Astrocyte (in vitro differentiated cells and primary cell): ENCODE results near the gene DDR1. TPM values are rescaled to one million over a fixed set of nuclear protein-coding genes. Genes with fewer than 3 reads are reported as not detected.

ENCODE experiments used
- DNase-seq: peaks from one replicate; pipeline ENCODE4 v3.0.0-alpha.2; 2010; ENCODE audit warnings: low read depth
- FAIRE-seq: peaks from 2 replicates; lab custom pipeline; 2011; peaks lifted over from hg19 to GRCh38; lab: Jason Lieb, UNC
- H2AFZ ChIP-seq: 2 replicates; pipeline ENCODE4 v1.6.0; 2012; ENCODE audit warnings: low read depth, low read length, inconsistent platforms
- H3K27ac ChIP-seq: 2 replicates; pipeline ENCODE4 v1.5.1; 2011; ENCODE audit warnings: low read depth, low read length, inconsistent platforms
- H3K27me3 ChIP-seq: 2 replicates; pipeline ENCODE4 v1.6.0; 2011; ENCODE audit warnings: low read length, inconsistent platforms; ENCODE audit not compliant: insufficient read depth
- H3K36me3 ChIP-seq: 2 replicates; pipeline ENCODE4 v1.5.1; 2011; ENCODE audit warnings: low read length, inconsistent platforms; ENCODE audit not compliant: insufficient read depth
- H3K4me1 ChIP-seq: 2 replicates; pipeline ENCODE4 v1.5.1; 2011; ENCODE audit warnings: low read length, inconsistent platforms; ENCODE audit not compliant: insufficient read depth
- H3K4me2 ChIP-seq: 2 replicates; pipeline ENCODE4 v1.6.0; 2012; ENCODE audit warnings: low read length, inconsistent platforms
- H3K4me3 ChIP-seq: 2 replicates; pipeline ENCODE4 v1.5.1; 2011; ENCODE audit warnings: low read depth, mild to moderate bottlenecking, low read length, inconsistent platforms; ENCODE audit not compliant: insufficient read depth
- H3K79me2 ChIP-seq: 2 replicates; pipeline ENCODE4 v1.6.0; 2012; ENCODE audit warnings: mild to moderate bottlenecking, low read length, inconsistent platforms; ENCODE audit not compliant: insufficient read depth
- H3K9ac ChIP-seq: 2 replicates; pipeline ENCODE4 v1.6.0; 2012; ENCODE audit warnings: mild to moderate bottlenecking, low read length, inconsistent platforms
- H3K9me3 ChIP-seq: 2 replicates; pipeline ENCODE4 v1.5.1; 2012; ENCODE audit warnings: low read depth, mild to moderate bottlenecking, low read length, inconsistent platforms; ENCODE audit not compliant: insufficient read depth
- H4K20me1 ChIP-seq: 2 replicates; pipeline ENCODE4 v1.6.0; 2012; ENCODE audit warnings: low read length, inconsistent platforms; ENCODE audit not compliant: insufficient read depth
- H3K27ac Mint-ChIP-seq: one replicate; pipeline ENCODE4 v1.8.0; 2021; ENCODE audit warnings: mild to moderate bottlenecking, mixed read lengths; ENCODE audit not compliant: unreplicated experiment
- H3K27me3 Mint-ChIP-seq: one replicate; pipeline ENCODE4 v1.8.0; 2021; ENCODE audit warnings: low read depth, mixed read lengths; ENCODE audit not compliant: unreplicated experiment
- H3K36me3 Mint-ChIP-seq: one replicate; pipeline ENCODE4 v1.8.0; 2021; ENCODE audit warnings: low read depth, mixed read lengths; ENCODE audit not compliant: unreplicated experiment
- H3K4me1 Mint-ChIP-seq: one replicate; pipeline ENCODE4 v1.8.0; 2021; ENCODE audit warnings: low read depth, mixed read lengths; ENCODE audit not compliant: unreplicated experiment
- H3K4me3 Mint-ChIP-seq: one replicate; pipeline ENCODE4 v1.8.0; 2021; ENCODE audit warnings: mild to moderate bottlenecking, moderate library complexity, mixed read lengths; ENCODE audit not compliant: unreplicated experiment
- H3K9me3 Mint-ChIP-seq: one replicate; pipeline ENCODE4 v1.8.0; 2021; ENCODE audit warnings: mild to moderate bottlenecking, mixed read lengths; ENCODE audit not compliant: unreplicated experiment
- EZH2 ChIP-seq: IDR thresholded peaks from 2 replicates; pipeline ENCODE4 v1.6.1; 2012; ENCODE audit warnings: mild to moderate bottlenecking, low read length, inconsistent platforms; ENCODE audit not compliant: insufficient read depth
- total RNA-seq: library from RNA; stranded (reverse); gene quantifications from 2 replicates; pipeline ENCODE4 v1.2.1, GENCODE V29; 2021
- TF ChIP-seq, protein P1 (sequence below): IDR thresholded peaks from 2 replicates; pipeline ENCODE4 v1.5.1; 2011; ENCODE audit warnings: low read depth, mild to moderate bottlenecking, inconsistent platforms, low read length, moderate library complexity; ENCODE audit not compliant: insufficient read depth

DDR1 gene
- total RNA-seq, 1 donor from 2014 or later: 144 TPM

DNA sequence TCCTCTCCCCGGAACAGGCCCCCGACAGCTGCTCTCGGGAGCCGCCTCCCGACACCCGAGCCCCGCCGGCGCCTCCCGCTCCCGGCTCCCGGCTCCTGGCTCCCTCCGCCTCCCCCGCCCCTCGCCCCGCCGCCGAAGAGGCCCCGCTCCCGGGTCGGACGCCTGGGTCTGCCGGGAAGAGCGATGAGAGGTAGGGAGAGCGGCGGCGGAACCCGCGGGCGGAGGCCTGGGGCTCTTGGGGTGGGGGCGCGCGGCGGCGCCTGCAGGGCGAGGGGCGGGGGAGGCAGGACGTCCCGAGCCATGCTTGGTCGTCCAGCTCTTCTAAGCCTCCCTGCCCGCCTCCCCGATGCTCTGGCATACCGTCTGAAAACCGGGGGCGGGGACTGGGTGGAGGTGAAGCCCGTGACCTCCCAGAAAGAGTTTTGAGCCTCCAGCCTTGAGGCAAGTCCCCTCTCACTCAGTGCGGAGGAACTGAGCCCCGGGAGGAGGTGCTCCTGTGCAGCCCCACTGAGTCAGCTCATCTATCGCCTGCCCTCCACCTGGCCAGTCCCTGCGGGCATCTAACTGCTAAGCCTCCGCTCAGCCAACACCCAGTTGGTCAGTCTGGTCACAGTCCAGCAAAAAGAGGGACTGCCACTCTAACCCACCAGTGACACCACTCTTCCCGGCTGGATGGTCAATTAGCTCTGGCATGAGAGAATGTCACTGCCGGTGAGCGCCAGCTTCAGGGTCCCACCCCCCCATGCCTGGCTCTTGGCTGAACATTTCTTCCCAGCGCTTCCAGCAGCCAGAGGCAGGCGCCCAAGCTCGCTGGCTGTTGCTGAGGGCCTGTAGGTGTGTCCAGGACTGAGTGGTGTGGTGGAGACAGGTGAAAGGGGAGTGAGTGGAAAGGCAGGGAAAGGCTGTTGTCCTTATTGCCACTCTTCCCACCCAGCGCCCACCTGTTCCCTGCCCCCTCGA lies 482 bp downstream of the DDR1 start:
- Histone ChIP-seq H3K4me1 (peaks cover 57% of the 10 kb centered on the region), H3K4me2 (peak overlapping the region; percentile 94), H3K9ac (peak overlapping the region; percentile 80), H3K36me3 (no peaks in the 10 kb centered on the region), H4K20me1 (peaks cover 8% of the 10 kb centered on the region), H2AFZ (peak overlapping the region; percentile 57), H3K4me3 (peak overlapping the region; percentile 64), H3K27me3 (no peaks in the 10 kb centered on the region), H3K9me3 (no peaks in the 10 kb centered on the region), H3K79me2 (peaks cover 47% of the 10 kb centered on the region), H3K27ac (peak overlapping the region; percentile 46)
- FAIRE-seq (no peak), DNase-seq (peak; percentile 9)
- Mint-ChIP-seq H3K4me3 (peak overlapping the region; percentile 90), H3K27ac (peak overlapping the region; percentile 96), H3K27me3 (no peaks in the 10 kb centered on the region), H3K9me3 (no peaks in the 10 kb centered on the region), H3K36me3 (peaks cover 10% of the 10 kb centered on the region), H3K4me1 (peaks cover 58% of the 10 kb centered on the region)
- no peak for TF ChIP-seq EZH2
- TF ChIP-seq, protein P1, sequence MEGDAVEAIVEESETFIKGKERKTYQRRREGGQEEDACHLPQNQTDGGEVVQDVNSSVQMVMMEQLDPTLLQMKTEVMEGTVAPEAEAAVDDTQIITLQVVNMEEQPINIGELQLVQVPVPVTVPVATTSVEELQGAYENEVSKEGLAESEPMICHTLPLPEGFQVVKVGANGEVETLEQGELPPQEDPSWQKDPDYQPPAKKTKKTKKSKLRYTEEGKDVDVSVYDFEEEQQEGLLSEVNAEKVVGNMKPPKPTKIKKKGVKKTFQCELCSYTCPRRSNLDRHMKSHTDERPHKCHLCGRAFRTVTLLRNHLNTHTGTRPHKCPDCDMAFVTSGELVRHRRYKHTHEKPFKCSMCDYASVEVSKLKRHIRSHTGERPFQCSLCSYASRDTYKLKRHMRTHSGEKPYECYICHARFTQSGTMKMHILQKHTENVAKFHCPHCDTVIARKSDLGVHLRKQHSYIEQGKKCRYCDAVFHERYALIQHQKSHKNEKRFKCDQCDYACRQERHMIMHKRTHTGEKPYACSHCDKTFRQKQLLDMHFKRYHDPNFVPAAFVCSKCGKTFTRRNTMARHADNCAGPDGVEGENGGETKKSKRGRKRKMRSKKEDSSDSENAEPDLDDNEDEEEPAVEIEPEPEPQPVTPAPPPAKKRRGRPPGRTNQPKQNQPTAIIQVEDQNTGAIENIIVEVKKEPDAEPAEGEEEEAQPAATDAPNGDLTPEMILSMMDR: no peak

DNA sequence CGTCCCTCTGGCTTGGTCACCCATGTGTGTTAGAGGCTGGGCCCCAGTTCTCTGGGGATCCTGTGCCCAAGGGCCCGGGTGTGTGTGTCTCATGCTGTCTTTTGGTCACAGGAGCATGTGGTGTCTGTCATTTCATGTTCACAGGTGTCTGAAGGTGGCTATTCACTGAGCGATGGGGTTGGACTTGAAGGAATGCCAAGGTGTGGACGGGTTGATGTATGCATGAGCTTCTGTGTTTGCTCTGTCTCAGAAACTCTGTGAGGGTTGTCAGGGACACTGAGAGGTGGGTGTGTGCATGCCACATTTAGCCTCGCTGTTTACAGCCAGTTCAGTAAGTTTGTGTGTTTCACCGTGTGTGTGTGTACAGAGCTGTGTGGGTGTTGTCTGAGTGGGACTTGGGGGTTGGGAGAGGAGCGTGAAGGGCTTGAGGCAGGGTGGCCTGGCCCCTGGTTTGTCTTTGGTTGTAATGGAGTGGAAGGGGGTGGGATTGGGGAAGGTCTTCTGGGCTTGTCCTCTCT lies 1.2 kb downstream of the DDR1 start:
- Mint-ChIP-seq H3K4me3 (peak overlapping the region; percentile 90), H3K36me3 (peaks cover 17% of the 10 kb centered on the region), H3K27ac (peak overlapping the region; percentile 96), H3K4me1 (peaks cover 64% of the 10 kb centered on the region), H3K9me3 (no peaks in the 10 kb centered on the region), H3K27me3 (no peaks in the 10 kb centered on the region)
- peak overlapping the region; percentile 80 for H3K9ac ChIP-seq
- H3K27ac ChIP-seq: peak overlapping the region; percentile 65
- H3K4me3 ChIP-seq: peak overlapping the region; percentile 64
- H3K4me2 ChIP-seq: peak overlapping the region; percentile 94
- no peak for FAIRE-seq
- H3K4me1 ChIP-seq: peaks cover 63% of the 10 kb centered on the region
- peaks cover 53% of the 10 kb centered on the region for H3K79me2 ChIP-seq
- no peaks in the 10 kb centered on the region for H3K27me3 ChIP-seq
- no peaks in the 10 kb centered on the region for H3K36me3 ChIP-seq
- peak; percentile 14 for DNase-seq
- H2AFZ ChIP-seq: peak overlapping the region; percentile 56
- TF ChIP-seq, protein P1: no peak
- TF ChIP-seq EZH2: no peak
- H4K20me1 ChIP-seq: peaks cover 8% of the 10 kb centered on the region
- H3K9me3 ChIP-seq: no peaks in the 10 kb centered on the region
